DND-41 (cell line): Measurements from ENCODE around the gene HRH1.
"Not testable (repeated sequence)": the region's sequence is repeated elsewhere in the genome, so short reads cannot be mapped to it uniquely, and the experiment has no call there.

Experiments
- ATAC-seq: fragments of 200-7000 bp; cut with Tn5 transposase; 3 replicates; pipeline ENCODE4 v1.9.1; 2021; ENCODE audit warnings: low read depth; ENCODE audit not compliant: insufficient read depth
- DNase-seq: peaks from one replicate; pipeline ENCODE4 v3.0.0-alpha.2; 2020
- H2AFZ ChIP-seq: 2 replicates; pipeline ENCODE4 v1.6.0; 2012; ENCODE audit warnings: low read depth, low read length
- H3K27ac ChIP-seq: 2 replicates; pipeline ENCODE4 v1.5.1; 2012; ENCODE audit warnings: low read length, inconsistent platforms
- H3K27me3 ChIP-seq: fragments of 200-600 bp; sonication (generic); 2 replicates; pipeline ENCODE4 v1.6.0; 2012; ENCODE audit warnings: low read length, mild to moderate bottlenecking, inconsistent platforms; ENCODE audit not compliant: insufficient read depth, poor library complexity
- H3K36me3 ChIP-seq: 2 replicates; pipeline ENCODE4 v1.5.1; 2012; ENCODE audit warnings: low read length, inconsistent platforms; ENCODE audit not compliant: insufficient read depth
- H3K4me1 ChIP-seq: 2 replicates; pipeline ENCODE4 v1.5.1; 2012; ENCODE audit warnings: mild to moderate bottlenecking, low read length; ENCODE audit not compliant: insufficient read depth
- H3K4me2 ChIP-seq: 2 replicates; pipeline ENCODE4 v1.6.0; 2012; ENCODE audit warnings: mild to moderate bottlenecking, moderate library complexity, low read length, inconsistent platforms; ENCODE audit not compliant: insufficient read depth
- H3K4me3 ChIP-seq, 2 experiments: fragments of 200-600 bp in 1 of 2; shearing (Covaris generic) in 1 of 2; 2 replicates each; pipeline ENCODE4 v1.5.1; 2012 to 2016; ENCODE audit warnings: inconsistent platforms in 2 of 2, low read length in 2 of 2, mild to moderate bottlenecking in 2 of 2, low read depth in 1 of 2, moderate library complexity in 1 of 2
- H3K79me2 ChIP-seq: 2 replicates; pipeline ENCODE4 v1.6.0; 2012; ENCODE audit warnings: low read length, inconsistent platforms; ENCODE audit not compliant: insufficient read depth
- H3K9ac ChIP-seq: 2 replicates; pipeline ENCODE4 v1.6.0; 2012; ENCODE audit warnings: low read depth, mild to moderate bottlenecking, inconsistent platforms, low read length, moderate library complexity
- H3K9me3 ChIP-seq: 2 replicates; pipeline ENCODE4 v1.5.1; 2012; ENCODE audit warnings: low read length, moderate library complexity, mild to moderate bottlenecking, inconsistent platforms; ENCODE audit not compliant: insufficient read depth, severe bottlenecking
- H4K20me1 ChIP-seq: 2 replicates; pipeline ENCODE4 v1.6.0; 2012; ENCODE audit warnings: low read length; ENCODE audit not compliant: insufficient read depth
- CTCF ChIP-seq: IDR thresholded peaks from 2 replicates; pipeline ENCODE4 v1.5.1; 2012; ENCODE audit warnings: borderline replicate concordance, low read length, moderate library complexity, mild to moderate bottlenecking; ENCODE audit not compliant: poor library complexity, severe bottlenecking; ENCODE audit errors: extremely low read depth
- EZH2 ChIP-seq: IDR thresholded peaks from 3 replicates; pipeline ENCODE4 v1.6.1; 2012; ENCODE audit warnings: borderline replicate concordance, low read depth, mild to moderate bottlenecking, moderate library complexity, low read length, inconsistent platforms; ENCODE audit not compliant: severe bottlenecking

The HRH1 gene

GRCh38 chr3:11130385-11130784, 23.9 kb upstream of the HRH1 start:
- Histone ChIP-seq H3K27me3 (no peaks in the 10 kb centered on the region), H2AFZ (no peak overlapping the region), H3K9me3 (no peaks in the 10 kb centered on the region), H3K27ac (no peak overlapping the region), H3K4me2 (no peak overlapping the region), H3K9ac (no peak overlapping the region), H3K4me3 (no peak overlapping the region), H4K20me1 (no peaks in the 10 kb centered on the region), H3K4me1 (no peaks in the 10 kb centered on the region), H3K79me2 (no peaks in the 10 kb centered on the region), H3K36me3 (no peaks in the 10 kb centered on the region)
- DNase-seq (no peak), ATAC-seq (no peak)
- TF ChIP-seq CTCF (no peak), EZH2 (no peak)

- no peak overlapping the region for H3K4me2 ChIP-seq
- no peaks in the 10 kb centered on the region for H3K79me2 ChIP-seq
- ATAC-seq (no peak), DNase-seq (no peak)
- no peaks in the 10 kb centered on the region for H3K4me1 ChIP-seq
- H3K4me3 ChIP-seq = no peak overlapping the region
- H3K27me3 ChIP-seq = no peaks in the 10 kb centered on the region
- no peaks in the 10 kb centered on the region for H4K20me1 ChIP-seq
- no peak overlapping the region for H3K27ac ChIP-seq
- no peak overlapping the region for H2AFZ ChIP-seq
- H3K36me3 ChIP-seq = no peaks in the 10 kb centered on the region
- no peak overlapping the region for H3K9ac ChIP-seq
- TF ChIP-seq EZH2 (no peak), CTCF (no peak)
- no peaks in the 10 kb centered on the region for H3K9me3 ChIP-seq
These were observed 22.9 kb upstream of the HRH1 start for GRCh38 chr3:11131371-11131770.

- not testable (repeated sequence) for H3K4me3 ChIP-seq, H3K4me2 ChIP-seq, DNase-seq, H3K9me3 ChIP-seq, ATAC-seq, H3K27ac ChIP-seq, H3K79me2 ChIP-seq, H3K4me1 ChIP-seq, H2AFZ ChIP-seq, H3K36me3 ChIP-seq, H4K20me1 ChIP-seq, H3K9ac ChIP-seq, H3K27me3 ChIP-seq
These were observed 22.4 kb upstream of the HRH1 start for GRCh38 chr3:11131886-11132285.

GRCh38 chr3:11132861-11133260, 21.4 kb upstream of the HRH1 start:
- H3K36me3 ChIP-seq = no peaks in the 10 kb centered on the region
- H3K27ac ChIP-seq = no peak overlapping the region
- no peaks in the 10 kb centered on the region for H3K9me3 ChIP-seq
- no peak overlapping the region for H3K4me3 ChIP-seq
- TF ChIP-seq EZH2 (no peak), CTCF (no peak)
- no peaks in the 10 kb centered on the region for H3K27me3 ChIP-seq
- H4K20me1 ChIP-seq = no peaks in the 10 kb centered on the region
- H3K9ac ChIP-seq = no peak overlapping the region
- ATAC-seq (no peak), DNase-seq (no peak)
- no peaks in the 10 kb centered on the region for H3K79me2 ChIP-seq
- H2AFZ ChIP-seq = no peak overlapping the region
- H3K4me2 ChIP-seq = no peak overlapping the region
- H3K4me1 ChIP-seq = no peaks in the 10 kb centered on the region
